ENCODE data around the gene TSPY4.
"Not testable (repeated sequence)": the region's sequence is repeated elsewhere in the genome, so short reads cannot be mapped to it uniquely, and the experiment has no call there.

TSPY4 gene, protein sequence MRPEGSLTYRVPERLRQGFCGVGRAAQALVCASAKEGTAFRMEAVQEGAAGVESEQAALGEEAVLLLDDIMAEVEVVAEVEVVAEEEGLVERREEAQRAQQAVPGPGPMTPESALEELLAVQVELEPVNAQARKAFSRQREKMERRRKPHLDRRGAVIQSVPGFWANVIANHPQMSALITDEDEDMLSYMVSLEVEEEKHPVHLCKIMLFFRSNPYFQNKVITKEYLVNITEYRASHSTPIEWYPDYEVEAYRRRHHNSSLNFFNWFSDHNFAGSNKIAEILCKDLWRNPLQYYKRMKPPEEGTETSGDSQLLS

DNA sequence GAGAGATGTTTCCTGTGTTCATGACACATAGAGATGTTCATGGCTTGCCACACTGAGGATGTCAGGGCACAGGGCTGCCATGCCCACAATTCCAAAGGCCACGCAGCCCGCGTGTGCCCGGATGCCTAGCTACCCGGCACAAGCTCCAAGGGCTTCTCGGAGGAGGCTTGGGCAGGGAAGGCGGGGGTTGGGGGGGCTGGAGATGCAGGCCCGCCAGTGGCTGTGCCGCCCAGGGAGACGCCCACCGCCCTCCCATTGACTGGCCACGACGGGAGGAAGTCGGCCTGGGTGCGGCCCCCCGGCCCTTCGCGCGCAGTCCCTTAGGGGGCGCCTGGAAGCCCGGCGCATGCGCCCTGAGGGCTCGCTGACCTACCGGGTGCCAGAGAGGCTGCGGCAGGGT, at the start of gene TSPY4:
TSS of gene TSPY4 (plus strand) at position 301 of the 400 bp plus-strand sequence. CDS start at position 347, 46 bp downstream.
- DNase-seq (ENCODE audit: low read depth in 2 of 2): not testable (repeated sequence)

DNA sequence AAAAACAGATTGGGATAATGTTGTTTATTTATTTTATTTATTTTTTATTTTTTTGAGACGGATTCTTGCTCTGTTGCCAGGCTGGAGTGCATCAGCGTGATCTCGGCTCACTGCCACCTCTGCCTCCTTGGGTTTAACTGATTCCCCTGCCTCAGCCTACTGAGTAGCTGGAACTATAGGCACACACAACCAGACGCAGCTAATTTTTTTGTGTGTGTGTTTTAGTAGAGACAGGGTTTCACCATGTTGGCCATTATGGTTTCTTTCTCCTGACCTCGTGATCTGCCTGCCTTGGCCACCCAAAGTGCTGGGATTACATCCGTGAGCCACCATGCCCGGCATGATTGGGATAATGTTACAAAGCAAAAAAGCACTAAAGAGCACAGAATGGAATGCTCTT, 16.3 kb upstream of the TSPY4 start:
- DNase-seq (ENCODE audit: low read depth in 2 of 2): no peak

DNA sequence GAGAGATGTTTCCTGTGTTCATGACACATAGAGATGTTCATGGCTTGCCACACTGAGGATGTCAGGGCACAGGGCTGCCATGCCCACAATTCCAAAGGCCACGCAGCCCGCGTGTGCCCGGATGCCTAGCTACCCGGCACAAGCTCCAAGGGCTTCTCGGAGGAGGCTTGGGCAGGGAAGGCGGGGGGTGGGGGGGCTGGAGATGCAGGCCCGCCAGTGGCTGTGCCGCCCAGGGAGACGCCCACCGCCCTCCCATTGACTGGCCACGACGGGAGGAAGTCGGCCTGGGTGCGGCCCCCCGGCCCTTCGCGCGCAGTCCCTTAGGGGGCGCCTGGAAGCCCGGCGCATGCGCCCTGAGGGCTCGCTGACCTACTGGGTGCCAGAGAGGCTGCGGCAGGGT, 20.2 kb downstream of the TSPY4 start, which contains the start of gene TSPY8:
TSS of gene TSPY8 (plus strand) at position 301 of the 400 bp plus-strand sequence. CDS start at position 347, 46 bp downstream.
- not testable (repeated sequence) for DNase-seq (ENCODE audit: low read depth in 2 of 2)

All from stimulated activated CD8-positive, alpha-beta memory T cell treated with anti-CD3 and anti-CD28 coated beads, Interleukin-15, amount 100 ng/mL, for 4 hours (primary cell).